Measurements from ENCODE around the gene WNT3. TPM values are rescaled to one million over a fixed set of nuclear protein-coding genes. Genes with fewer than 3 reads are reported as not detected.

Gene WNT3
- total RNA-seq, 1 donor from 2014 or later = 1.1 TPM

DNA sequence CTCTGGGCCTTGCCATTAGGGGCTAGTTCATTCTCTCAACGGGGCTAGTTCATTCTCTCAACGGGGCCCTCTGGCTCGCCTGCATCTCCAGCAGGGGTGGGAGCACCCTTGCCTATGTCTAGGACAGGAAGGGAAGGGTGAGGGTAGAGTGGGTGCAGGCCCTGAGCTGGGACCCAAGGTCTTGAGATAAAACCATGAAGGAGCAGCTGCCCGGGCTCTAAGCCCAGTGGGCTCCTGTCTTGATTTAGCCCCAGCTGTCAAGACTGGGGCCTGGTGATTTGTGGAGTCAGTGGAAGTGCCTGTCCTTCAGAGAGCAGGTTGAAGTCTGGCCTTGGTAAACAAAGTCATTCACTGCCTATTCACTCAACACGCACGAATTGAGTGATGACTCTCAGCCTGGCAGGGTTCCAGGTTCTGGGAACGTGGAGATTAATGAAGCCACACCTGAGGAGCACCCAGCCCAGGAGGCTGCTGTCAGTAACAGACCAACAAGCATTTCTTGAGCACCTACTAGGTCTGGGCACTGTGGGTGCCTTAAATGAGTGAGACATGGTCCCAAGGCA lies 35.4 kb downstream of the WNT3 start:
- no peak overlapping the region for H3K9ac ChIP-seq
- H3K4me1 ChIP-seq = peaks cover 13% of the 10 kb centered on the region
- no peak overlapping the region for H3K4me2 ChIP-seq
- H3K36me3 ChIP-seq = no peaks in the 10 kb centered on the region
- no peak overlapping the region for H3K4me3 ChIP-seq
- H3K27ac ChIP-seq = no peak overlapping the region
- Mint-ChIP-seq H3K4me3 (no peak overlapping the region), H3K4me1 (peaks cover 70% of the 10 kb centered on the region), H3K36me3 (peaks cover 22% of the 10 kb centered on the region), H3K27ac (peak overlapping the region; percentile 57), H3K9me3 (no peaks in the 10 kb centered on the region), H3K27me3 (ENCODE audit: insufficient read depth, low read depth) (peaks cover 17% of the 10 kb centered on the region)
- H4K20me1 ChIP-seq (ENCODE audit: low read depth) = no peaks in the 10 kb centered on the region
- peaks cover 20% of the 10 kb centered on the region for H3K27me3 ChIP-seq
- H3F3A ChIP-seq (ENCODE audit: low read depth) = no peaks in the 10 kb centered on the region
- no peaks in the 10 kb centered on the region for H3K79me2 ChIP-seq (ENCODE audit: low read depth)
- no peak for DNase-seq (ENCODE audit: low spot score)
- no peaks in the 10 kb centered on the region for H3K9me3 ChIP-seq (ENCODE audit: low read depth)
- TF ChIP-seq, protein P1, sequence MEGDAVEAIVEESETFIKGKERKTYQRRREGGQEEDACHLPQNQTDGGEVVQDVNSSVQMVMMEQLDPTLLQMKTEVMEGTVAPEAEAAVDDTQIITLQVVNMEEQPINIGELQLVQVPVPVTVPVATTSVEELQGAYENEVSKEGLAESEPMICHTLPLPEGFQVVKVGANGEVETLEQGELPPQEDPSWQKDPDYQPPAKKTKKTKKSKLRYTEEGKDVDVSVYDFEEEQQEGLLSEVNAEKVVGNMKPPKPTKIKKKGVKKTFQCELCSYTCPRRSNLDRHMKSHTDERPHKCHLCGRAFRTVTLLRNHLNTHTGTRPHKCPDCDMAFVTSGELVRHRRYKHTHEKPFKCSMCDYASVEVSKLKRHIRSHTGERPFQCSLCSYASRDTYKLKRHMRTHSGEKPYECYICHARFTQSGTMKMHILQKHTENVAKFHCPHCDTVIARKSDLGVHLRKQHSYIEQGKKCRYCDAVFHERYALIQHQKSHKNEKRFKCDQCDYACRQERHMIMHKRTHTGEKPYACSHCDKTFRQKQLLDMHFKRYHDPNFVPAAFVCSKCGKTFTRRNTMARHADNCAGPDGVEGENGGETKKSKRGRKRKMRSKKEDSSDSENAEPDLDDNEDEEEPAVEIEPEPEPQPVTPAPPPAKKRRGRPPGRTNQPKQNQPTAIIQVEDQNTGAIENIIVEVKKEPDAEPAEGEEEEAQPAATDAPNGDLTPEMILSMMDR (IDR thresholded peaks at IDR 0.05) = no peak
- TF ChIP-seq EZH2phosphoT487 (IDR thresholded peaks at IDR 0.05) = no peak
- no peak for TF ChIP-seq EZH2 (IDR thresholded peaks at IDR 0.05)
- H2AFZ ChIP-seq (replicated peaks) = no peak overlapping the region

GRCh38 chr17:46782250-46782953 lies 36.1 kb downstream of the WNT3 start:
- Histone ChIP-seq H3K4me2 (no peak overlapping the region), H3K4me3 (no peak overlapping the region), H4K20me1 (ENCODE audit: low read depth) (peaks cover 5% of the 10 kb centered on the region), H3K36me3 (no peaks in the 10 kb centered on the region), H3K27me3 (peaks cover 20% of the 10 kb centered on the region), H3K79me2 (ENCODE audit: low read depth) (no peaks in the 10 kb centered on the region), H3K4me1 (peaks cover 13% of the 10 kb centered on the region), H2AFZ (replicated peaks) (no peak overlapping the region), H3F3A (ENCODE audit: low read depth) (no peaks in the 10 kb centered on the region), H3K9ac (no peak overlapping the region), H3K9me3 (ENCODE audit: low read depth) (no peaks in the 10 kb centered on the region), H3K27ac (no peak overlapping the region)
- Mint-ChIP-seq H3K4me1 (peaks cover 76% of the 10 kb centered on the region), H3K27ac (peak overlapping the region; percentile 74), H3K9me3 (no peaks in the 10 kb centered on the region), H3K36me3 (peaks cover 25% of the 10 kb centered on the region), H3K4me3 (no peak overlapping the region), H3K27me3 (ENCODE audit: insufficient read depth, low read depth) (peaks cover 22% of the 10 kb centered on the region)
- DNase-seq (ENCODE audit: low spot score) = peak; percentile 62
- TF ChIP-seq, protein P1 (IDR thresholded peaks at IDR 0.05) = peak; percentile 69
- TF ChIP-seq EZH2phosphoT487 (IDR thresholded peaks at IDR 0.05) = no peak
- no peak for TF ChIP-seq EZH2 (IDR thresholded peaks at IDR 0.05)

GRCh38 chr17:46780003-46780373 lies 38.5 kb downstream of the WNT3 start:
- Histone ChIP-seq H3K36me3 (no peaks in the 10 kb centered on the region), H3F3A (ENCODE audit: low read depth) (no peaks in the 10 kb centered on the region), H3K27me3 (peaks cover 25% of the 10 kb centered on the region), H3K4me1 (no peaks in the 10 kb centered on the region), H3K9me3 (ENCODE audit: low read depth) (no peaks in the 10 kb centered on the region), H3K79me2 (ENCODE audit: low read depth) (no peaks in the 10 kb centered on the region), H3K27ac (no peak overlapping the region), H2AFZ (replicated peaks) (no peak overlapping the region), H3K9ac (no peak overlapping the region), H3K4me2 (no peak overlapping the region), H4K20me1 (ENCODE audit: low read depth) (peaks cover 5% of the 10 kb centered on the region), H3K4me3 (no peak overlapping the region)
- Mint-ChIP-seq H3K27me3 (ENCODE audit: insufficient read depth, low read depth) (peaks cover 25% of the 10 kb centered on the region), H3K4me1 (peaks cover 65% of the 10 kb centered on the region), H3K36me3 (peaks cover 26% of the 10 kb centered on the region), H3K9me3 (no peaks in the 10 kb centered on the region), H3K4me3 (no peak overlapping the region), H3K27ac (peak overlapping the region; percentile 60)
- TF ChIP-seq EZH2phosphoT487 (IDR thresholded peaks at IDR 0.05) (no peak), EZH2 (IDR thresholded peaks at IDR 0.05) (no peak)
- TF ChIP-seq, protein P1 (IDR thresholded peaks at IDR 0.05) = no peak
- no peak for DNase-seq (ENCODE audit: low spot score)

Data from neural progenitor cell (in vitro differentiated cells).